ENCODE data around the gene TMEM259. TPM values are rescaled to one million over a fixed set of nuclear protein-coding genes. Genes with fewer than 3 reads are reported as not detected.

Gene TMEM259
- total and polyA plus RNA-seq, 2 of the 13 experiments (the other 11 are each of a cell fraction or from before 2014, with no cell fraction given) = 64.7 to 164 TPM

GRCh38 chr19:1064661-1065605 is 44.0 kb upstream of the TMEM259 start (continued):
- TF ChIP-seq ZNF646 (CRISPR knock-in tag; IDR thresholded peaks at IDR 0.05) = no peak
- no peak for TF ChIP-seq NFIB (CRISPR knock-in tag; IDR thresholded peaks at IDR 0.05; ENCODE audit: borderline replicate concordance)
- TF ChIP-seq ATF6 (CRISPR knock-in tag; conservative IDR thresholded peaks at IDR 0.05) = no peak
- no peak for TF ChIP-seq ZSCAN29 (CRISPR knock-in tag; conservative IDR thresholded peaks at IDR 0.05)
- TF ChIP-seq REST (IDR thresholded peaks at IDR 0.05; ENCODE audit: borderline replicate concordance in 1 of 2, low read depth in 1 of 2, low read length in 2 of 2) = no peak
- no peak for TF ChIP-seq RFXANK (CRISPR knock-in tag; IDR thresholded peaks at IDR 0.05)
- no peak for TF ChIP-seq CREB3 (CRISPR knock-in tag; IDR thresholded peaks at IDR 0.05)
- peak; percentile 60 for TF ChIP-seq ZNF747 (CRISPR knock-in tag; IDR thresholded peaks at IDR 0.05; ENCODE audit: borderline replicate concordance)
- no peak for TF ChIP-seq RFX5 (IDR thresholded peaks at IDR 0.05; ENCODE audit: low read depth, low read length)
- TF ChIP-seq ZNF629 (CRISPR knock-in tag; conservative IDR thresholded peaks at IDR 0.05) = no peak

Measured in HepG2 (cell line).